Suppressor macrophage treated with lipopolysaccharide for 1 hour (primary cell): ENCODE results near the gene SPATA19.

Experiments
- DNase-seq, 3 donors: peaks; one replicate each; pipeline ENCODE4 v3.0.0-alpha.2; 2020 to 2022

SPATA19 gene

DNA sequence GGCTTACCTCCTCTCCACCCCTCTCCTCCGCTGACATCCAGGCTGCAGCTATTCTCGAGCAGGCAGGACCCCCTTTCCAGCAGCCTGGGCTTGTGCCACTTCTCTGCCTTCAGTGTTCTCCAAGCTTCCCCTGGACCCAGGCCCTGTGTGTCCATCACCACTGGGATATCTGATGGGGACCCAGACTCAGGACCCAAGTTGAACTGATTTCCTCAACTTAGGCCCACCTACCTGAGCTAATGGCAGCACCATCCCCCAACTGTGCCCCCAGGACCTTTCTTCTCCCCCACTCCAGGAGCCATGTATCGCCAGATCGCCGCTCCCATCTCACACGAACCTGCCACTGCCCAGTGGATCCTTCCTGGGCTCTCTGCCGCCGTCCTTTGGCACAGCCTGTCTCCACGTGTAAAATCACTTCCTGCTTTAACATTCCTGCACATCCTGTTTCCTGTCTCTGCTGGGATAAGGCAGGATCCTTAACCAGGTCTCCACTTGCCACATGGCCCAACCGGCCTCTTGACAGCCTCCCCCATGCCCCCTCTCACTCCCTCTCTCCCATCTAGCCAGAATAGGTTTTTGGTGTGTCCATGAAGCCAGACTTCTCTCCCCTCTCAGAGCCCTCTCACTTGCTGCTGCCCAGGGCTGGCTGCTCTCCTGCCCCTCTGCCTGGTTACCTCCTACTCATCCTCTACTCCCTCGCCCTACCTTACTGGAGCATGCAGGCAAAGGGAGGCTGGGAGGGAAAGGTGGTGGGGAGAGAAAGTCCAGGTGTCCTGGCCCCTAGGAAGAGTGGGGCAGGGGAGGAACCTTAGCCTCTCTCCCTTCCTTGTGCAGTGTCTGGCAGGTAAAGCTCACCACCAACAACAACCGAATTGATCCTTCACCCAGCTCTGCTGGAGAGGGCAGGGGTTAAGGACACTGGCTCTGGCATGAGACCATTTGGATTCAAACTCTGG is 9.4 kb downstream of the SPATA19 start:
- no peak for DNase-seq

DNA sequence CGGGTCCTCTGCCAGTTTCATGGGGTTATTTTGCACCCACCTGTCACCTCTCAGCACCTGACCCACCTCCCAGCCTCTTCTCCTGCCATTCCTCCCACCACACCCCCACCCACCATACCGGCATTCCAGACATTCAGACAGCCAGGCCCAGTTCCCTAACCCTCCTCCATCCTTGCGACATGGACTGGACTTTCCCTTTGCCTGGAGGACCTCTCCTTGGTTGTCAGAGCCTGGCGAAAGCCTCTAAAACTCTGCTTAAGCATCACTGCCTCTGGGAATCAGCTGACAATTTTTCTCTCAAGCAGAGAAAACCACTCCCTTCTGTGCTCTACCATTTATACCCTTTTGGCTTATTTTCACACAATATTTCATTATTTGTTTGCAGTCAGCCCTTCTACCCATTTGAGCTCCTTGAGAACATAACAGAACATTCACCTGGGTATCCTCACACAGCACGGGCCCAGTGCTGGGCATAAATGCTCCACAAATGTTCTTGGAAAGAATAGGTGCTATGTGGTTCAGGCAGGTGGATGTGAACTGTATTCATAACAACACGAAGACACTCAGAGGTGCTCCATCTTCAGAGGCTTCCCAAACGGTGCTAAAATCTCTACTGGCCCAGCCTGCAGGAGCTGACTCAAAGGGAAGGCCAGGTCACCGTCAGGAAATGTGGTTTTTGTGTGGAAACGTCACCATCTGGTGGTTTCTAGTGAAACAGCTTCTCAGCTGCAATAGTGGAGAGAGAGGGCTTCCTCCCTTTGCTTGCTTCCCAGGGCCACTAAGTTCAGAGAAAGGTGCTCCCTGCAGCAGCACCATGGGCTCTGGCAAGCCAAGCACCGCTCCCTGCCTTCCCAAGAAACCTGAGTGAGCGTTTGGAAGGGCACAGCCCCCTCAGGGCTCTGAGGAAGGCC is 10.4 kb downstream of the SPATA19 start:
- peak; percentile 27 to 47 (median 39) for DNase-seq

DNA sequence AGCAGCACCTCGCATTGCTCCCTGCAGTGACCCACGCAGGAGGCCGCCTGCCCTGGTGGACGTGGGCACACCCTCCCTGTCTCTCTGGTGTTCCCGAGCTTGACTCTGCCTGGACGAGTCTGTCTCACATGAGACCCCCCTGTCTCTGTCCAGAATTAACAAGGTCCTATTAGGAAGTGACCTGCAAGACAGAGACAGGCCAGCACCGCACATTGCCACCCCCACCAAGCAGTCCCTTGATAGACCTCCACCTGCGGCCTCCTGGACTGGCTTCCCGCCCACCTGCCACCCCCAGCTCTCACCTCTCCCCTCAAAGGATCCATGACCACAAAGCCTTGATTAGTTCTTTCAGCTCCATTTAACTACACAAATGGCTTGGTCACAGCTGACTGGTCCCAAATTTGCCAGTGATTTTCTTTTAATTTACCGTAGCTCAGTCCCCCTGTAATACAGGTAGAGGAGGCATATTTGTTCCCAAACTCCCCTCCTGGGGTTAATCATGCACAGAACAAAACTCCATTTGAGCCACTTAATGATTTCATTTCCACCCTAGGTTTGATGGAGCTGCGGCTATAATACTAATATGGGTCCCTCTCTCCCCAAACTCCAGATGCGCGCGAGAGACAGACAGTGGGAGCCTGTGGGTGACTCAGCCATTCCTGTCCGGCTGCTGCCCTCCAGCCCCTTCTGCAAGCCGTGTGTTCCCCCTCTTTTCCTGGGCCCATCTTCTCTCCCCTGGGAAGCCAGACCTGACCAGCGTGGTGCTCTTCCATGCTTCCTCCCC is 11.2 kb downstream of the SPATA19 start:
- DNase-seq: no peak

- no peak for DNase-seq
Observed at GRCh38 chr11:133832991-133833897, 12.1 kb downstream of the SPATA19 start.

DNA sequence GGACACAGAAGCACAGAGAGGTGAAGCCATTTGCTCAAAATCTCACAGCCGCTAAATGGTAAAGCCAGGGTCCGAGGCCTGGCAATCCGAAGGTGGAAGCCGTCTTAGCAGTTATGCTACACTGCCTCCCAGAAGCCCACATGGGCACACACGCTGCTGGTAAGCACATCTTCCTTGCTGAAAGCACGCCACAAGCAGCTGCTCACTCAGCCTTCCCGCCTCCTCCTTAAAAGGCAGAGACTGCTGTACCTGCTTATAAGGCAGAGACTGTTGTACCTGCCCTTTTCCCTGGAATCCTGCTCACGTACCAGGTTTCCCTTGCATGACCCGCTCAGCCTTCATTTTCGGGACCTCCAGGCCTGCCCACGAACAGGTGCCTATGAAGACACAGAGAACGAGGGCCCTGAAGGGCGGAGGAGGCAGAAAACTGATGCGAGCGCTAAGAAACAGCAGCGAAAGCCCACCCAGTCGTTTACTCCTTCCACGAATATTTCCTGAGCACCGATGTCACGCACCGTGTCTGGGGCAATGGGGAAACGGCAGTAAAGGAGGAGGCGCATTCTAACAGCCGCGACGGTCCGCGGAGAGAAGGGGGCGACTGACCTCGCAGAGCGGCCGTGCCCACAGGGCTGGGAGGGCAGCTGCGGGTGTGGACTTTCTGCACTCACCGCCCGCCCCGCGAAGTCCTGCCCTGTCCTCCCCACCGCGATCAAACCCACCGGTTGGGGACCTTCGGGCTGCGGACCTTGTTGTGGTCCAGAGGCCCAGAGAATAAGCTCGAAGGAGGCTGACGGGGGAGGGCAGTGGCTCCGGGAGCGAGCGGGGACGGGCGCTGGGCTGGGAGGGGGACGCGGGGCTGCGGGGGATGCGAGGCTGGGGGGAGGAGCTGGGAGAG is 13.0 kb downstream of the SPATA19 start:
- no peak for DNase-seq

- DNase-seq: no peak
Observed at GRCh38 chr11:133830931-133831907, 14.1 kb downstream of the SPATA19 start.

- DNase-seq: no peak
Observed at GRCh38 chr11:133829566-133829965, 15.7 kb downstream of the SPATA19 start.

GRCh38 chr11:133828871-133829270 is 16.4 kb downstream of the SPATA19 start:
- DNase-seq: no peak

GRCh38 chr11:133827556-133827955 is 17.8 kb downstream of the SPATA19 start:
- no peak for DNase-seq

- no peak for DNase-seq
Observed at GRCh38 chr11:133826866-133827265, 18.4 kb downstream of the SPATA19 start.

- DNase-seq: no peak
Observed at GRCh38 chr11:133825666-133826065, 19.6 kb downstream of the SPATA19 start.

DNA sequence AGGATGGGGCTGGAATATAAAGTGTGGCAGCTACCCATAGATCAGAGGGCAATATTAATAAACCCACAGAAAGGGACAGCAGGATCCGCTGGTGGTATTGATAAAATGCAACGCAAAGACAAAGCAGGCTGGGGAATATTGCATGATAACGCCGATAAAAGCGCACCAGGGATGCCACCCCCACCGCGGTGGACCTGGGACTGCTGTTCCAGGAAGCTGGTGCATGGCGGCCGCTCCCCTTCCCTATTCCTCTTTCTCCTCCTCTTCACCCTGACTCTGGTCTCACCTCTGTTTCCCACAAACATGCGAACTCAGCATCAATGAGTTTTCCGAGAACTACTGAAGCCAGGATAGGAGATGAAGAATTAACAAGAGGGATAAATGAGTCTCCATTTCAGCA is 20.2 kb downstream of the SPATA19 start:
- DNase-seq: no peak

DNA sequence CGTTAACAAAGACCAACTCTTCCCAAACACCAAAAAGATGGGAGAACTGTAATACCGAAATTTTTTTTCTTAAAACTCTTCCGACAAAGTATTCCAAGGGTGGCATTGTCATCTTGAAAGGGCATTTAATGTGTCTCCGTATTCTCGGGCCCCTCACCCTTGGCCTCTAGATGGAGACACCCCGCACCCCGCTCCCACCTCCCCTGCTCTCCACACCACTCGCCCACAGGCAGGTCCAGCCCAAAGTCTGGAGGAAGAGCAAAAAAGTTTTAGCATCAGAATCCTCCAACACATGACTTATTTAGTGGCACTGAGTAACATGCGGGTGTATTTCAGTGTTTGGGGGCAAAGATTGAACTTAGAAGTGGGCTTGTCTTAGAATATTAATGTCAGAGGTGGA is 20.7 kb downstream of the SPATA19 start:
- no peak for DNase-seq

GRCh38 chr11:133823614-133824013 is 21.7 kb downstream of the SPATA19 start:
- no peak for DNase-seq

DNA sequence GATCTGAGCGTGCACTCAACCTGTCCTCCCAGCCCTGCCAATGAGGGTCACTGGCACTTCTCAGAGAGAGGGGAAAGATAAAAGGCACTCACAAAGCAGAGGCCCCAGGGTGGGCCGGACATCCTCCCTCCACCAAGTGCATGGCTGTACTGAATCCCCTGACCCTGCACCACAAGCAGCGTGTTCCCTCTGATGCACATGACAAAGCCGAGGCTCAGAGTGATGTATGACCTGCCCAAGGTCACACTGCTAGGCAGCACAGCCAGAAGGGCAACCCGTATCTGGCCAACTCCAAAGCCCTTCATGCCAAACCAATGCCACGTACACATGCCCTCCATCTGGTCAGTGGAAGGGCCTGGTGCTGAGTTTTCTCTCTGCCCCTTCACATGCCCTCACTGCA is 22.1 kb downstream of the SPATA19 start:
- DNase-seq: no peak

- peak; percentile 44 to 67 (median 48) for DNase-seq
Observed at GRCh38 chr11:133821776-133822175, 23.5 kb downstream of the SPATA19 start.

- no peak for DNase-seq
Observed at GRCh38 chr11:133819746-133820315, 25.5 kb downstream of the SPATA19 start.

DNA sequence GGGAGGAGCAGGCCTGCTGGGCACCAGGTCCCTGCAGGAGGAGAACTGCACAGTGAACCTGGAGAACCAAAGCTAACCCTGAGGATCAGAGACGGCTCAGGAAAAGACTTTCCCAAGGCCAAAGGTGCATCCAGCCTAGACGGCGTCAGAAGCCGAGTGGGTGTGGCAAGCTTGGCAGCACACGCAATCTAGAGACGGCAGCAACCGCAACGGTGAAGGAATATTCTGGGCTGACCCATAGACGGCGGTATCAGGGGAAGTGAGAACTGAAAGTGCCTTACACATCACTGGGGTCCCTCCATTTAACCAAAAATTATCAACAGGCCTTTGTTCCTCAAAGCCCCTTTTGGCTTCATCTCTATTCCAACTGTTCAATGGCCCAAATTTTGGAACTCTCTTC is 26.2 kb downstream of the SPATA19 start:
- DNase-seq: no peak

GRCh38 chr11:133818302-133818701 is 27.0 kb downstream of the SPATA19 start:
- no peak for DNase-seq
